Astrocyte (in vitro differentiated cells and primary cell): Measurements from ENCODE around the gene STK24.

Source experiments
- CTCF ChIP-seq: IDR thresholded peaks from 2 replicates; pipeline ENCODE4 v1.5.1; 2011; ENCODE audit warnings: low read depth, mild to moderate bottlenecking, inconsistent platforms, low read length, moderate library complexity; ENCODE audit not compliant: insufficient read depth
- EZH2 ChIP-seq: IDR thresholded peaks from 2 replicates; pipeline ENCODE4 v1.6.1; 2012; ENCODE audit warnings: mild to moderate bottlenecking, low read length, inconsistent platforms; ENCODE audit not compliant: insufficient read depth

GRCh38 chr13:98510156-98510509, 66.8 kb downstream of the STK24 start:
- no peak for TF ChIP-seq CTCF
- no peak for TF ChIP-seq EZH2
